HG03521 (cell line): Measurements from ENCODE around the gene AQR.

Source experiments
- ATAC-seq: cut with Tn5 transposase; IDR thresholded peaks from one replicate; pipeline ENCODE4 v1.9.1; 2021; ENCODE audit warnings: mild to moderate bottlenecking, moderate library complexity; ENCODE audit not compliant: unreplicated experiment

Gene AQR

GRCh38 chr15:34969340-34970097, at the start of gene AQR:
TSS of gene AQR (minus strand) at chr15:34969742. CDS start at chr15:34969613, 129 bp downstream.
- ATAC-seq, result peak; percentile 99

- no peak for ATAC-seq
Measured at GRCh38 chr15:35014241-35014640, 44.7 kb upstream of the AQR start.

- ATAC-seq, result no peak
Measured at GRCh38 chr15:35013370-35013769, 43.8 kb upstream of the AQR start.

DNA sequence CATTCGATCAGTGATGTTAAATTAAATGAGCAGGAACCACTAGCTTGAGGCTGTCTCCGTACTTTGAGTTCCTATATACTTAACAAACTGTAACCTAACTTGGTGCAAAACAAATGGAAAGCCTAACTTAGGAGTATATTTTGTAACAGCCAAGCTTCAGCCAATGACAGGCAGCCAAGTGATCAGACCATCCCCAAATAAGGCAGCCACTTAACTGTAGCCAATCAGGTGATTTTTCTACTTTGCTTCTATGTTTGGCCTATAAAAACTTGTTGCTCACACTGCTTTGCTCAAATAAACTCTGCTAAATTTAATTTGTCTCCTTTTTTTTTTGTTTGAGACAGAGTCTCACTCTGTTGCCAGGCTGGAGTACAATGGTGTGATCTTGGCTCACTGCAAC, 37.9 kb upstream of the AQR start:
- no peak for ATAC-seq

DNA sequence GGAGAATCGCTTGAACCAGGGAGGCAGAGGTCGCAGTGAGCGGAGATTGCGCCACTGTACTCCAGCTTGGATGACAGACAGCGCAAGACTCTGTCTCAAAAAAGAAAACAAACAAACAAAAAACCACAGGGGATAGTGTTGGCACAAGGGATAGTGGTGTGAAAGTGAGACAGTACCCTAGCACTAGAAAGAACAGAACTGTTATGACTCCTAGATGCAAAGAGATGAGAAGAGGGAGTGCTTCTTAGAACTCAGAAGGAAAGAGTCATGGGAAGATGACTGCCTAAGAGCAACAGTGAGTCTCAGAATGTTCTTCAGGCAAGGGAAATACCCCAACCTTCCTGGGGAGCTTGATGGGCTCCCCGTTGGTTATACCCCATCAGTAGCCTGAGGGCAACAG, 36.4 kb upstream of the AQR start:
- no peak for ATAC-seq

DNA sequence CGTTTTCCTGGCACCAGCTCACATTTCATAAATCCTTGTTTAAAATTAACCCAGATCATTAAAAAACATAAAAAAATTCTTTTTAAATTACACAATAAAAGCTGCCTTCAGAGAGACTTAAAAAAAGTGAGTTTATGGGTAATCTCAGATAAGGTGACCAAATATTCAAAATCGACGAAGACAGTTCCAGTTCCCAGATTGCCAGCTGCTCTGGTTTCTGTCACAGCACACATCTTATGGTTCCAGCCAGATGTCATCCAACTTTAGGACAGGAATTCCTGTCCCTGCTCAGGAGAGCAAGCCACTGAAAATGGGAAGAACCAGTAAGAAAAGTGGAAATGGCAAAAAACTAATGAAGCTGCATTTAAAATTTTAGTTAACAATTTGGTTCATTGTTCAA, 34.4 kb upstream of the AQR start:
- ATAC-seq, result no peak

GRCh38 chr15:35000511-35000910, 31.0 kb upstream of the AQR start:
- no peak for ATAC-seq

DNA sequence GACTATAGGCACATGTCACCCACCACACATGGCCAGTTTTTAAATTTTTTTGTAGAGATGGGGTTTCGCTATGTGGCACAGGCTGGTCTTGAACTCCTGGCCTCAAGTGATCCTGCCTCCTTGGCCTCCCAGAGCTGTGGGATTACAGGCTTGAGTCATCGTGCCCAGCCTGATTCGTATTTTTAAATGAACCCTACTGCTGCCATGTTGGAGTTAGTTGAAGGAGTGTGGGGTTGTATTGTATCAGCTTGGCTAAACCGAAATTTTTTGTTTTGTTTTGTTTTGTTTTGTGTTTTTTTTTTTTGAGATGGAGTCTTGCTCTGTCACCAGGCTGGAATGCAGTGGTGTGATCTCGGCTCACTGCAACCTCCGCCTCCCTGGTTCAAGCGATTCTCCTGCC, 30.4 kb upstream of the AQR start:
- ATAC-seq, result no peak

GRCh38 chr15:34994925-34995324, 25.4 kb upstream of the AQR start:
- no peak for ATAC-seq

DNA sequence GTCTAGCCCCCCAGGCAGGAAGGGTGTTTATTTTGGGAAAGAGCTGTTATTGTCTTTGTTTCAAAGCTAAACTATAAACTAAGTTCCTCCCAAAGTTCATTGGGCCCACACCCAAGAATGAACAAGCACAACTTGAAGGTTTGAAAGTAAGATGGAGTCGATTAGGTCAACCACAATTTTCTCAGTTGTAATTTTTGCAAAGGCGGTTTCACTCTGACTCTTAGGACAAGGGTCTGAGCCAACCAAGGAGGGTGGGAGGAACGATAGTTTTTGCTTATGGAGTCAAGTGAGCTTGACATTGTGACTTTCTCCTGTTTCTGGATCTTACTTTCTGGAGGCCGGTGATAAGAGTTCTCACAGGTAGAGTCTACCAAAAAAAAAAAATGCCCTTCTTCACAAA, 24.3 kb upstream of the AQR start:
- ATAC-seq, result peak; percentile 96

DNA sequence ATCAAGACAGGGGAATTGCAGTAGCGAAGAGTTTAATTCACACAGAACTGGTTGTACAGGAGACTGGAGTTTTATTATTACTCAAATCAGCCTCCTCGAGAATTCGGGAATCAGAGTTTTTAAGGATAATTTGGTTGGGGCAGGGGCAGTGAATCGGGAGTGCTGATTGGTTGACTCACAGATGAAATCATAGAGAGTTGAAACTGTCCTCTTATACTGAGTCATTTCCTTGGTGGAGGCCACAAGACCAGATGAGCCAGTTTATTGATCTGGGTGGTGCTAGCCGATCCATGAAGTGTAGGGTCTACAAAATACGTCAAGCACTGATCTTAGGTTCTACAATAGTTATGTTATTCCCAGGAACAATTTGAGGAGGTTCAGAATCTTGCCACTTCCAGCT, 23.9 kb upstream of the AQR start:
- ATAC-seq, result no peak

DNA sequence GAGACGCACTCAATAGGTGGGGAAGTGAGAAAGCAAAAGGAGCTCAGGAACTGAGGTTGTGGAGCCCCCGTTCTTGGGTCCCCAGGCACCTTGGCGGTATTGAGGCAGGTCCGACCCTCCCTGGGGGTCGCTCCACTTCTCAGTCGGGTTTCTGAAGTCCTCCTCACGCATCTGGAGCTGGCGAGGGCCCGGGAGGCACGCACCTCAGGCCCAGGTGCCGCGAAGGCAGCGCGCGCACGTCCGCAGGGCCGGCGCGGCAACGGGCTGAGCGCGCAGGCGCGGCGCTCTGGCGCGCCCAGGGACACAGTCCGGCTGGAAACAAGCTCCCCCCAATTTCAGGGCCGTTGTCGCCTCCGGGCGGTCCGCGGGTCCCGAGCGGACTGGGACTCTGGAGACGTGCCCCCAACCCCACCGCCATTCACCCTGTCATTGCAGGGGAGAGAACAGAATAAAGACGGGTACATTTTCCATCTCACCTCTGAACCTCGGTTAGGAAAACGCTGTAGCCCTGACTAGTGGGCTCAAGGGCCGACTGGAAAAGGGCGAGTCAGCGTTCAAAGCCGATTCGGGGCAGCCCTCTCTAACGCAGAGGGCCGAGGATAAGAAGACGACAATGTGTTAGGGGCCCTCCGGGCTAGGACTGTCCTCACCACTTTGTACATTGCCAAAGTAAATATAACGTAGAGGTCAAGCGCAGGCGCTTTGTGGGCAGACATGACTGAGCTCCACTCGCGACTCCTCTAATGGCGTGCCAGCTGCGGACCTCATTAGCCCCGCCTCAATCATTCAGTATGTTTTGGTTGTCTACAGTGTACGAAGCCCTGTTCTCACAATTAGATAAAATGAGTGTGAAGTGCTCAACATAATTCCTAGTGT, 18.7 kb upstream of the AQR start, which contains the start of gene ZNF770:
Gene ZNF770, minus strand, starts transcription at position 261 of the 876 bp plus-strand sequence. CDS start 4,853 bp downstream, outside the sequence.
- peak; percentile 82 for ATAC-seq

DNA sequence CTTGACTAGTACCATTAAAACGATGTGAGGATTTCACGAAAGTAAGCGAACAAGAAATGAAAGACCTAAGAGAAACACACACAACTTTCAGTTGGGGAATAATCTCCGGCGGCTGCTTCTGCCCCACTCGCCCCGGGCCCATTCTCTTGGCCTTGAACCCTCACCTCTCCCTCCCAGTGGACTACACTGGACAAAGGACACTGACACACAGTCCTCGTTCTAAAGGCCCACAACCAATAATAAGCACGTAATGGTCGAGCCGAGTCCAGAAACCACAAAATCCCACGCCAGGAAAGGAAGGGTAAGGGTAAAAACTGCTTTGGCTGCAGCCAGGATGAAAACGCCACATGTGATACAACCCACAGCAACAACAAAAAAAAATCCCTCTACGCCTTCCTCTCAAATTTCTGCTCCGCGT, 18.1 kb upstream of the AQR start:
- no peak for ATAC-seq

DNA sequence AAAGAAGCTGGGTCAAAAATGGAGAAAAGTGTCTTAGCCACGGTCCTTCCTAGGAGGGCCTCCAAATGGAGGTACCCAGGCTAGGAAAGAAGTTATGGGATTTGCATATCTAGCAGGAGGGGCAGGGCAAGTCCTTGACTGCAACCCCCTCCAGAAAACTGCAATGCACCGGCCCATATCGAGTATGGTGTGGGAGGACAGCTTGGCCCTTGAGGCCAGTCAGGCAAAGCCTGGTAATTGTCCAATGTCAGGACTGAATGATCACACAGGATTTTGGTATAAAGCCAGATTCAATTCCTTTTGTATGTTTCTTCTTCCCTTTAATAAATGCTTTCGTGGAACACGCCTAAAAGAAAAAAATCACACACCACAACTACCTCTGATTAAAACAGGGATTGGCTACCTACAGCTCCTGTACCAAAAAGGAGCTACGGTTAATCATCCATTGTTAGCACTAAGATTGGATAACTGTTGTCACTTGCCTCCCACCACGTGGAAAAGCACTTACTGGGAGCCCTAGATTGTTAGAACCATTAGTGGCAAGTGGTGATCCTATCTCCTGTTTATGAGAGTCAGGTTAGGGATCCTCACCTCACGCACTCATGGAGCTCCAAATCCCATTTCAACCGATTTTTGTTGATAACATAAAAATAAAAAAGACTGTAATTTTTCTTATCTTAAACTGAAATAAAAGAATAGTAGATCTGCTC, 17.4 kb upstream of the AQR start:
- no peak for ATAC-seq

- ATAC-seq, result no peak
Measured at GRCh38 chr15:34986326-34986725, 16.8 kb upstream of the AQR start.

DNA sequence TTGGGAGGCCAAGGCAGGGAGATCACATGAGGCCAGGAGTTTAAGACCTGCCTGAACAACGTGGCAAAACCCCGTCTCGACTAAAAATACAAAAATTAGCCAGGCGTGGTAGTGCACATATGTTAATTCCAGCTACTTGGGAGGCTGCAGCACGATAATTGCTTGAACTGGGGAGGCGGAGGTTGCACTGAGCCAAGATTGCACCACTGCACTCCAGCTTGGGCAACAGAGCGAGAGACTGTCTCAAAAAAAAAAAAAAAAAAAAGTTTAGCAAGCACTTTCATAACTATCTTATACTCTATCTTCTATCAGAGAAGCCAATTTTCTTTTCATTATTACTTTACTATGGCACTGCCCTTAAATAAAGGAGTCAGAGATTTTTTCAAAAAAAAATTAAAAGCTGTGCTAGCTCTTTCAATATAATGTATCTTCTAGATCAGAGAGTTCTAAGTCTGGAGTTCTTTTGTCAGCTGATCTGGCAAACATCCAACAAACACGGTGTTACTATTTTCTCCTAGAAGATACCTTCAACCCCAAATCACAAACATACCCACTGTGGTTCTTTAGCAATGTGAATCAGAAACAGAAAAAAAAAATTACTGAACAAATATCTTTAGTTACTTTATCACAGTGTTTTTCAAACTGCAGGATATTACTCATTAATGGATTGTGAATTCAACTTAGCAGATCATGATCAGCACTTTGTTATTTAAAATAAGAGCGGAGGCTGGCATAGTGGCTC, 15.5 kb upstream of the AQR start:
- ATAC-seq, result no peak

GRCh38 chr15:34976743-34977142, 7.2 kb upstream of the AQR start:
- no peak for ATAC-seq

- no peak for ATAC-seq
Measured at GRCh38 chr15:34976073-34976472, 6.5 kb upstream of the AQR start.

DNA sequence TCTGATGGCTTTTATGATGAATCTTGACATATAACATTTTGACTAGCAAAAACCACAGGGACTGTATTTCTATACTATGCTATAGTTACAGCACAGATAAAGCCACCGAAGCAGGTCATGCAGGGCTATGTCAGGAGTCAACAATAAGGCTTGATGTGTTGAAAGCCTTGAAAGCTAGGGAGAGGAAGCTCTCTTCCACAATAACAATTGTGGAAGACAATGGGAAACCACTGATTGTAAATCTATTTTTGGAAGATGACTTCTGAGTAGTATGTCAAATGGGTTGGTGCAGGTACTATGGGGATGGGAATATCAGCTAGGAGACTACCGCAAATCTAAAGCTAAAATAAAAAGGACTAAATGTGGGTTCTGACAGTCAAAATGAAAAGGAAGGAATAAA, 4.0 kb upstream of the AQR start:
- no peak for ATAC-seq

GRCh38 chr15:34970098-34970643, 629 bp upstream of the AQR start:
- ATAC-seq, result peak; percentile 6
